Measurements from ENCODE around the gene NUSAP1. TPM values are rescaled to one million over a fixed set of nuclear protein-coding genes. Genes with fewer than 3 reads are reported as not detected.
"Not testable (repeated sequence)": the region's sequence is repeated elsewhere in the genome, so short reads cannot be mapped to it uniquely, and the experiment has no call there.

Gene NUSAP1, protein sequence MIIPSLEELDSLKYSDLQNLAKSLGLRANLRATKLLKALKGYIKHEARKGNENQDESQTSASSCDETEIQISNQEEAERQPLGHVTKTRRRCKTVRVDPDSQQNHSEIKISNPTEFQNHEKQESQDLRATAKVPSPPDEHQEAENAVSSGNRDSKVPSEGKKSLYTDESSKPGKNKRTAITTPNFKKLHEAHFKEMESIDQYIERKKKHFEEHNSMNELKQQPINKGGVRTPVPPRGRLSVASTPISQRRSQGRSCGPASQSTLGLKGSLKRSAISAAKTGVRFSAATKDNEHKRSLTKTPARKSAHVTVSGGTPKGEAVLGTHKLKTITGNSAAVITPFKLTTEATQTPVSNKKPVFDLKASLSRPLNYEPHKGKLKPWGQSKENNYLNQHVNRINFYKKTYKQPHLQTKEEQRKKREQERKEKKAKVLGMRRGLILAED
- 1 to 10 TPM; 2.2 to 9.3 (median 5.0) TPM for total RNA-seq
- long read RNA-seq, partial matches to known transcripts: 1 of 1 reads
- long read RNA-seq, other reads (novel, unspliced or antisense): 0 of 1 reads

DNA sequence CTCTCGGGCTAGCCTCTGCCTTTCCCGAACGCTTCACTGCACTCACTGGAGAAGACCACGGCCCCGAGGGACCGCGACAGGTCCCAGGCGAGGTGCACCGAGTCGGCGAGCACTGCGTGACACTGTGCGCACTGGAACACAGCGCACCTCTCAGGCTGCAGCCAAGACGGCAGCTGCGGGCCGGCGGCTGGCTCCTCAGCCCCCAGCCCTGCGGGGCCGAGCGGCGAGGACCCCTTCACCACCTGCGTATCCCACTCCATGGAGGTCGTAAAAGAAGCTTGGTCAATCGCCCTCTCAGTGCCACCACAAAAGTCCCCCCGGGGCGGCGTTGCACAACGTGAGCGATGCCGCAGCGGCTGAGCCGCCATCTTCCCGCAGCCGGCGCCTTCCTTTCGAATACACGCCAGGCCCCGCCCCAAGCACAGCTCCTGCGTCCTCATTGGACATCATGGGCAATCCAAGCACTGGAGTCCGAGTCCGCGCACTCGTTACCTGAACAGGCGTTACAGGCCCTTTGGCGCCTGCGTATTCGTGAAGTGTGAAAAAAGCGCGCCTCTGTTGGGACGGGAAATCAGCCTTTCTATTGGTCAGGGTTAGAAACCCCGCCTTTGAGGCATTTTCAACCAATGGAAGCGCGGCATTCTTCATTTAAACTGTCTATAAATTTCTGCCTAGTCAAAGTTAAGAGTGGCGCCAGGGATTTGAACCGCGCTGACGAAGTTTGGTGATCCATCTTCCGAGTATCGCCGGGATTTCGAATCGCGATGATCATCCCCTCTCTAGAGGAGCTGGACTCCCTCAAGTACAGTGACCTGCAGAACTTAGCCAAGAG lies at the start of gene NUSAP1, which contains the start of gene OIP5:
Gene NUSAP1 (plus strand): TSS at position 688 of the 832 bp plus-strand sequence. CDS start 77 bp downstream, at position 765.
Gene OIP5 (minus strand): TSS at position 398 of the 832 bp plus-strand sequence. CDS start 30 bp downstream, at position 368.
- under 1% methylated on average over 33 of the region's 64 CpGs for WGBS (ENCODE audit: insufficient coverage, low coverage, low lambda C conversion rate, missing lambda C conversion rate)
- H3K27me3 ChIP-seq: no peaks in the 10 kb centered on the region
- H3K4me3 ChIP-seq: peak within 1 kb of the TSS; percentile 88 to 99 (median 97)
- H3K36me3 ChIP-seq: no peaks in the 10 kb centered on the region
- peak within 1 kb of the TSS; percentile 82 to 88 (median 83) for H3K27ac ChIP-seq
- TF ChIP-seq, protein P1, sequence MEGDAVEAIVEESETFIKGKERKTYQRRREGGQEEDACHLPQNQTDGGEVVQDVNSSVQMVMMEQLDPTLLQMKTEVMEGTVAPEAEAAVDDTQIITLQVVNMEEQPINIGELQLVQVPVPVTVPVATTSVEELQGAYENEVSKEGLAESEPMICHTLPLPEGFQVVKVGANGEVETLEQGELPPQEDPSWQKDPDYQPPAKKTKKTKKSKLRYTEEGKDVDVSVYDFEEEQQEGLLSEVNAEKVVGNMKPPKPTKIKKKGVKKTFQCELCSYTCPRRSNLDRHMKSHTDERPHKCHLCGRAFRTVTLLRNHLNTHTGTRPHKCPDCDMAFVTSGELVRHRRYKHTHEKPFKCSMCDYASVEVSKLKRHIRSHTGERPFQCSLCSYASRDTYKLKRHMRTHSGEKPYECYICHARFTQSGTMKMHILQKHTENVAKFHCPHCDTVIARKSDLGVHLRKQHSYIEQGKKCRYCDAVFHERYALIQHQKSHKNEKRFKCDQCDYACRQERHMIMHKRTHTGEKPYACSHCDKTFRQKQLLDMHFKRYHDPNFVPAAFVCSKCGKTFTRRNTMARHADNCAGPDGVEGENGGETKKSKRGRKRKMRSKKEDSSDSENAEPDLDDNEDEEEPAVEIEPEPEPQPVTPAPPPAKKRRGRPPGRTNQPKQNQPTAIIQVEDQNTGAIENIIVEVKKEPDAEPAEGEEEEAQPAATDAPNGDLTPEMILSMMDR (IDR thresholded peaks at IDR 0.05): peak in 2 of 4 donors; percentile 60 to 64
- peak; percentile 80 for TF ChIP-seq POLR2A (IDR thresholded peaks at IDR 0.05)
- no peaks in the 10 kb centered on the region for H3K9me3 ChIP-seq
- DNase-seq: peak; percentile 98 to 99 (median 99)
- H3K4me1 ChIP-seq: peaks cover 0 to 5% (median 0%) of the 10 kb centered on the region in 4 donors
- ATAC-seq: peak; percentile 96 to 99 (median 97)
- intact Hi-C loops (cut with DNase I): no loop called here

DNA sequence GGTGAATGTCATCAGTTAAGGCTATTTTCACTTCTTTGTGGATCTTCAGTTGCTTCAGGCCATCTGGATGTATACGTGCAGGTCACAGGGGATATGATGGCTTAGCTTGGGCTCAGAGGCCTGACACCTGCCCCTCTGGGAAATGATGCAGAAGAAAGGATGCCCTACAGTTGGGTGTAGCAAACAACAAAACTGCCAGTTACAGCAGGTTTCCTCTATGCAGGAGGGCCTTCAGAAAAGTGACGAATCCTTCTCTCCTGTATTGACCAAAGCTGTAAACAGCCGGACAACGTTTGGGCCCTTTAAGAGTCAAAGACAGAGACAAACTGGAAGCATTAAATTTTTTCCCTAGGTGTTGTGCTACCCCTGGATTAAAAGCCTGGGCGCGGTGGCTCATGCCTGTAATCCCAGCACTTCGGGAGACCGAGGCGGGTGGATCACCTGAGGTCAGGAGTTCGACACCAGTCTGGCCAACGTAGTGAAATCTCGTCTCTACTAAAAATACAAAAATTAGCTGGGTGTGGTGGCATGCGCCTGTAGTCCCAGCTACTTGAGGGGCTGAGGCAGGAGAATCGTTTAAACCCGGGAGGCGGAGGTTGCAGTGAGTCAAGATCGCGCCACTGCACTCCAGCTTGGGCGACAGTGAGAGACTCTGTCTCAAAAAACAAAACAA lies 49.6 kb upstream of the NUSAP1 start:
- H3K4me1 ChIP-seq: peaks cover 0 to 15% (median 4%) of the 10 kb centered on the region in 4 donors
- peak overlapping the region; percentile 88 to 98 (median 92) for H3K27ac ChIP-seq
- DNase-seq: peak in 1 of 3 donors; percentile 28
- peak in 3 of 4 donors; percentile 2 for ATAC-seq
- intact Hi-C loops (cut with DNase I); H3K27me3 ChIP-seq; H3K9me3 ChIP-seq: not testable (repeated sequence)
- WGBS (ENCODE audit: insufficient coverage, low coverage, low lambda C conversion rate, missing lambda C conversion rate): 16% methylated on average over 13 of the region's 19 CpGs
- peak overlapping the region; percentile 79 to 95 (median 90) for H3K4me3 ChIP-seq
- H3K36me3 ChIP-seq: peaks cover 3 to 41% (median 24%) of the 10 kb centered on the region in 4 donors

DNA sequence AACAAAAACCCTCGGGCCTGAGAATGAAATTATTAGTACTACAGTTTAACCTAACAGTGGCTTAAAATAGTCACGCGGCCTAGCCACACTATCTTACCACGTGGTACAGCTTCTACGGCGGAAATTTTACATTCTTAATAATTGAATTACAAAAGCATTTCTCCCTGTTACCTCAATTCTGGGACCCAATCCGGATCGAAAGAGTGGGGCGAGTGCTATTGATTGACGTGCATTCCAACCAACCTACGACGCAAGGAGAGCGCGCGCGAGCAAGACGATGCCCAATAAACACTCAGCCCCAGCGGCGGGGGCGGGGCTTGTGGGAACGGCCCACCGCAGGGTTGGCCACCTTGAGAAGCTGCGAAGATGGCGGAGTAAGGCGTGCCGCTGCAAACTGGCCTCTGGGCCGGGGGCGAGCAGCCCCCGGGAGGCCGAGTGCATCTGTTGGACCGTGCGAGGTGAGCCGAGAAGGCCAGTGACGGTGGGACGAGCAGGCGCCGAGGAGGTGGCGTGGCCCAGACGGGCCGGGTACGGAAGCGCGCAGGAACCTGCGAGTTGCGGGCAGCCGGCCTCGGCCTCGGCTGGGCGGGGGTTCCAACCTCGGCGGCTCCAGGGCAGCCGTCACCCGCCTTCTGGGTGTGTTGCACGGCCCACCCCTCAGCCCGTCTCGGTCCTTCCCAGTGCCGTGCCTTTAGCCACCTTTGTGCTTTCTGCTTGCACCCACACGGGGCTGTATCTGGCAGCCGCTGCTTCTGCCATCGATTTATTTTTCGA lies 48.8 kb upstream of the NUSAP1 start:
- Histone ChIP-seq H3K4me1 (peaks cover 0 to 9% (median 4%) of the 10 kb centered on the region in 4 donors), H3K9me3 (no peaks in the 10 kb centered on the region), H3K27me3 (no peaks in the 10 kb centered on the region), H3K27ac (peak overlapping the region; percentile 92 to 98 (median 96)), H3K4me3 (peak overlapping the region; percentile 79 to 95 (median 90)), H3K36me3 (peaks cover 3 to 49% (median 26%) of the 10 kb centered on the region in 4 donors)
- DNase-seq: peak; percentile 97 to 99 (median 98)
- peak; percentile 95 to 99 (median 97) for ATAC-seq
- TF ChIP-seq, protein P1 (IDR thresholded peaks at IDR 0.05): no peak
- TF ChIP-seq POLR2A (IDR thresholded peaks at IDR 0.05): peak; percentile 93
- 0% methylated on average over 16 of the region's 61 CpGs for WGBS (ENCODE audit: insufficient coverage, low coverage, low lambda C conversion rate, missing lambda C conversion rate)
- intact Hi-C loops (cut with DNase I): no loop called here

DNA sequence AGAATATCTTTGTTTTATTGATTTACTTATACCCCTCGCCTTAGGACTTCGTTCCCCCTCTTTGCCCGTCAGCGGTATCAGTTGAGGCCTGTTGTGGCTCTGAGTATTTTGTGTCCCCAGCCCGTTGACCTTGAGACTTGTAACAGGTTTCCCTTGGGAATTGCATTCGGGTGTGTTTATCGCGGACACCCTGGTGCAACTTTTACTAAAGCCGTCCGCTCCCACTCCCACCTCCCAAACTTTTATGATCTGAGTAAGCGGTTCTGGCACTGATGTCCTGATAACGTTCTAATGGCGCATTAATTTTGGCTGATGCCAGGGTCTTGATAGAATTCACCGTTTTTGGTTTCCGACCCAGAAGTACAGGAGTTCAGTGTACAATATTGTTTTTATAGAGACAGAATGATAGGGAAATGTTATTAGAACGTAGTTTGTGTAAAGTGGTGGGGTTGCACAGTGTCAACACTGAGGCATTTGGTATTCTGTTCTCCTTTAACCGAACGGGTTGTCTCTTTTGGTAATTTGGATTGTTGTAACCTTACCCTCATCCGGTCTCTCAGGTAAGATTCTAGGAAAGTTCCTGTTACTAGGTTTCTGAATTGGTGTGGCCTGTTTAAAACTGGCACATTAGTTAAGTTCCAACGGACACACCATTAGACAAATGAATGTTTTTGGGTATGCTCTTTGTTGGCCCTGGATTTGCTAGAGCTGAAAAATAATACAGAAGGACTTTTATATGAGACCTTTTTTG lies 48.1 kb upstream of the NUSAP1 start:
- peaks cover 3 to 49% (median 25%) of the 10 kb centered on the region in 4 donors for H3K36me3 ChIP-seq
- 0% methylated on average over 20 of the region's 20 CpGs for WGBS (ENCODE audit: insufficient coverage, low coverage, low lambda C conversion rate, missing lambda C conversion rate)
- DNase-seq: peak in 1 of 3 donors; percentile 51

More for the DNA sequence above, 48.1 kb upstream of the NUSAP1 start:
- Histone ChIP-seq H3K4me1 (peaks cover 0 to 7% (median 3%) of the 10 kb centered on the region in 4 donors), H3K9me3 (no peaks in the 10 kb centered on the region), H3K27ac (peak overlapping the region; percentile 91 to 98 (median 96)), H3K27me3 (no peaks in the 10 kb centered on the region), H3K4me3 (peak overlapping the region; percentile 79 to 95 (median 90))
- peak; percentile 12 to 33 (median 30) for ATAC-seq
- intact Hi-C loops (cut with DNase I): no loop called here
- no peak for TF ChIP-seq POLR2A (IDR thresholded peaks at IDR 0.05)
- TF ChIP-seq, protein P1 (IDR thresholded peaks at IDR 0.05): no peak
